Fibroblast of skin of back (primary cell): ENCODE measurements around the gene NSA2.

Experiments used
- DNase-seq: peaks from one replicate; pipeline ENCODE4 v3.0.0-alpha.2; 2013

Gene NSA2

DNA sequence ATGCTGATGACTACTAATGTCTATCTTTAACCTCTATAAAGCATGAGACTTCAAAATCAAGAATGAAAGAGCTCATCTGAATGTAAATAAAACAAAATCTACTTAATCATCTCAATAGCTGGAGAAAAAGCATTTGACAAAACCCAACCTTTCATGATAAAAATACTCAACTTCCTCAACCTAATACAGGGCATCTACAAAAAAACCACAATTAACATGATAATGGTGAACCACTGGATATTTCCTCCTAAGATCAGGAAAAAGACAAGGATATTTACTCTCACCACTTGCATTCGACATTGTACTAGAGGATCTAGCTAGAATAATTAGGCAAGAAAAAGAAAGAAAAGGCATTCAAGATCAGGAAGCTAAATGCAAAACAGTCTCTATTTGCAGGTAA is 49.8 kb downstream of the NSA2 start:
- DNase-seq: no peak

DNA sequence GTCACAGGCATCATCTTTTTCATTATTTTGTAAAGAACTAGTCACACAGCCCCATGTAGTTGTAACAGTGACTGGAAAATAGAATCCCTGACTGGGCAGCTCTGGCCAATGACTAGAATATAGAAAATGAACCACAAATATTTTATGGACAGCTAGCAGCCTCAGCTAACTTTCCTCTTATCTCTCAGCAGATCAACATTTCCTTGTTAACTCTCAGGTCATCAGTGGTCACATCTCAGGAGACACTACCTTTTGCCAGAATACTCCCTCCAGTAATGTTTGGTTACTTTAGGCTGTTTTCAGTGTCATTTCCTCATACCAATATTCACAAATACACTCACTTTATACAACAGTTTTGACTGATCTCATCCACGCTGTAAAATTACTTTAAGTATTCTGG is 55.2 kb downstream of the NSA2 start:
- no peak for DNase-seq

- no peak for DNase-seq
Measured at GRCh38 chr5:74829413-74829812, 62.4 kb downstream of the NSA2 start.
